Subcutaneous adipose tissue (tissue), 4 donors: ENCODE measurements around the gene EIPR1. TPM values are rescaled to one million over a fixed set of nuclear protein-coding genes. Genes with fewer than 3 reads are reported as not detected.

ENCODE experiments used
- CTCF ChIP-seq: fragments of 450-650 bp; IDR thresholded peaks from one replicate; pipeline ENCODE4 v1.5.1; 2016; ENCODE audit warnings: low read depth, mild to moderate bottlenecking, control low read depth, antibody characterized with exemption, moderate library complexity
- total RNA-seq, 4 donors: library from RNA; depleted of rRNA; stranded (reverse); fragments of >200 nt; gene quantifications; one replicate each; pipeline ENCODE4 v1.1.0, GENCODE V29; 2016

EIPR1 gene
- total RNA-seq, 4 donors from 2014 or later: 13.9 to 27.6 (median 16.1) TPM

GRCh38 chr2:3354986-3355385 lies 22.6 kb downstream of the EIPR1 start:
- TF ChIP-seq CTCF: no peak

- TF ChIP-seq CTCF: no peak
Measured at GRCh38 chr2:3349211-3349693, 28.4 kb downstream of the EIPR1 start.

GRCh38 chr2:3348767-3349166 lies 28.9 kb downstream of the EIPR1 start:
- no peak for TF ChIP-seq CTCF

GRCh38 chr2:3345621-3346020 lies 32.0 kb downstream of the EIPR1 start:
- no peak for TF ChIP-seq CTCF

- TF ChIP-seq CTCF: no peak
Measured at GRCh38 chr2:3344897-3345296, 32.7 kb downstream of the EIPR1 start.

- no peak for TF ChIP-seq CTCF
Measured at GRCh38 chr2:3343012-3343411, 34.6 kb downstream of the EIPR1 start.

- TF ChIP-seq CTCF: no peak
Measured at GRCh38 chr2:3342324-3342723, 35.3 kb downstream of the EIPR1 start.
